Fibroblast of skin of left biceps (primary cell): Measurements from ENCODE around the gene NPIPB9.
"Not testable (repeated sequence)": the region's sequence is repeated elsewhere in the genome, so short reads cannot be mapped to it uniquely, and the experiment has no call there.

Experiments
- DNase-seq, 2 experiments: peaks; one replicate each; pipeline ENCODE4 v3.0.0-alpha.2; 2013; ENCODE audit warnings: low read depth in 2 of 2

The NPIPB9 gene

DNA sequence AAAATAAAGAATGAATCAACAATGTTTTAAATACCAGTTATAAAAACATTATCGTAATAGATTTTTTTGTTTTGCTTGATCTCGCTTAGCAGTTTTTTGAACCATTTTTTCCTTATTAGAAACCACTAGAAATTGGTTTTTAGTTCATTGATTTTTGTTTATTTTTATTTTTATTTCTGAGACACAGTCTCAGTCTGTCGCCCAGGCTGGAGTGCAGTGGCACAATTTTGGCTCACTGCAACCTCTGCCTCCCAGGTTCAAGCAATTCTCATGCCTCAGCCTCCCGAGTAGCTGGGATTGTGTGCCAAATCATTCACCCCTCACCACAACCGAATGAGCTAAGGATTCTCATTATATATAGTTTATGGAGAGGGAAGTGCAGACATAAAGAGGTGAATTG lies at the start of gene NPIPB9:
NPIPB9 (plus strand) TSS at position 301 of the 400 bp plus-strand sequence.
- DNase-seq: not testable (repeated sequence)

DNA sequence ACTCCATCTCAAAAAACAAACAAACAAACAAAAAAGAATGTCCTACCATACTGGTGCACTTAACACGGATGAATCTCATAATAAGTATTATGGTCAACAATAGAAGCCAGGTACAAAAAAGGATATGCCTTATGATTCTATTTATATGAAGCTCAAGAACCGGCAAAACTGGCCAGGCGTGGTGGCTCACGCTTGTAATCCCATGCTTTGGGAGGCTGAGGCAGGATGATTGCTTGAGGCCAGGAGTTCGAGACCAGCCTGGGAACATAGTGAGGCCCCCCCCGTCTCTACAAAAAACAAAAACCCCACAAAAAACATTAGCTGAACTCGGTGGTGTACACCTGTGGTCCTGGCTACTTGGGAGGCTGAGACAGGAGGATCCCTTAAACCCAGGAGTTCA lies 47.3 kb upstream of the NPIPB9 start:
- not testable (repeated sequence) for DNase-seq

DNA sequence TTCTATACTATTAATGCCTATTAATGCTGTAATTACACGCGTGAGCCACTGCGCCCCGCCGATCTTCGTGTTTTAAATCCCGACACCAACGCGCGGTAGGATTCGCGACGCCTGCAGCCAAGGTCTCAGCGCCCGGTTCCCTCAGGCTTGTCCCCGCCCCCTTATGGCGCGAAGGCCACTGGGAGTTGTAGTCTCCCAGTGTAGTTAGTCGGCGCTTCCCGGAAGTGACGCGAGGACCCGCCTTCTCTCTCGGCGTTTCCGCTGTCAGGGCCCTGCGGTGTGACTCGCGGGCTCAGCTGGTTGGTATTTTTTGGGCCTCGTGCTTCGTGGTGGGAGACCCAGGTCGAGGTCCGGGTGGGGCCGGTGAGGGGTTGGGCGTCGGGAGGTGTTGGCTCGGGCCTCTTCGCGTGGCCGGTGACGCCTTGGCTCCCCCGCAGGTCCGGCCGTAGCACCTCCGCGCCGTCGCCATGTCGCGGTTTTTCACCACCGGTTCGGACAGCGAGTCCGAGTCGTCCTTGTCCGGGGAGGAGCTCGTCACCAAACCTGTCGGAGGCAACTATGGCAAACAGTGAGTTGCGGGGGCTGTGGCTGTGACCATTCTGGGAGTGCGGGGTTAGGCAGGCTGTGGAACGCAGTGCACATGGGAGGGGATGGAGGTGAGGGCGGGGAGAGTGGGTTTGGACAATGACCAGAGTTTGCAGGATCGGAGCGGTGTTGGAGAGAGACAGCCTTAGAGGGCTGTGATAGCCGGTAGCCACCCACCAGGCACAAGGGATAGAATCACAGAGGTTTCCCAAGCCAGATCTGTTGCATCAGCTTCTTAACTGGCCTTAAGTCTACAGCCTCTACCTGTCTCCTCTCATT lies 40.1 kb upstream of the NPIPB9 start, which contains the start of gene EIF3C:
EIF3C (plus strand) TSS at position 245 of the 864 bp plus-strand sequence; CDS start at position 468, 223 bp downstream.
- DNase-seq: not testable (repeated sequence)

DNA sequence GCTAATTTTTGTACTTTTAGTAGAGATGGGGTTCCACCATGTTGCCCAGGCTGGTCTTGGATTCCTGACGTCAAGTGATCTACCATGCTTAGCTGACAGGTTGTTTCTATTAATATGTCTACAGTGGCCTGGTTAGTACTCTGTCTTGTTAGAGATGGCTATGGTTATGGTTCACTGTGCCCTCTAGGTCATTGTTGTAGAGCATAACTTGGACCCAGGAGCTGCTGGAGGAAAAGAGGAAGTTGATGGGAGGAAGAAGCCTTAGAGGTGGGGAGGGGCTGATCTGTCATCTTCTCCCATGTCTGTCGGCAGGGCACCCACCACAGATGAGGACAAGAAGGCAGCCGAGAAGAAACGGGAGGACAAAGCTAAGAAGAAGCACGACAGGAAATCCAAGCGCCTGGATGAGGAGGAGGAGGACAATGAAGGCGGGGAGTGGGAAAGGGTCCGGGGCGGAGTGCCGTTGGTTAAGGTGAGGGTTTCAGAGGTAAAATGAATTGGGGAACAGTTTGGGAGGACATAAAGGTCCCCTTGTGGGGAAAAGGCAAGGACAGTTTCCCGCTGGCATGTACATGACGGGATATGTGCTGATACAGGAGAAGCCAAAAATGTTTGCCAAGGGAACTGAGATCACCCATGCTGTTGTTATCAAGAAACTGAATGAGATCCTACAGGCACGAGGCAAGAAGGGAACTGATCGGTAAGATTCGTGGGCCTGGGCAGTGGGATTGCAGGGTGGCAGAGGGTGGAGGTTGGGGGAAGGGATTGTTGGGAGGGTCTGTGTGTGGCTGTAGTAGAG lies 28.5 kb upstream of the NPIPB9 start:
- not testable (repeated sequence) for DNase-seq

DNA sequence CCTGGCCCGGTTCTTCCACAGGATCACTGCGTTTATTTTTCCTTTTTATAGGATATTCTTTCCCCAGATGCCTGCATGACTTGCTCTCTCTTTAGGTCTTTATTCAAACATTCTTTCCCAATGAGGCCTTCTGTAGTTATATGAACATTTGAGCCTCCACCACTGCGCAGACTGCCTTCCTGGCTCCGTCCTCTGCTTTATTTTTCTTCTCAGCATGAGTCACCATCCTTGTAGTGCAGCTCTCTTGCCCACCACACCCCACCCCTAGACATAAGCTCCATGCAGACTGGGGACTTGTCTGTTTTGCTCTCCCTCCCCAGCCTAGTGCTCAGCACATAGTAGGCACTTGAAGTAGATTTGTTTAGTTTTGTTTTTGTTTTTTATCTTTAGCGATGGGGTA lies 20.3 kb upstream of the NPIPB9 start:
- not testable (repeated sequence) for DNase-seq

DNA sequence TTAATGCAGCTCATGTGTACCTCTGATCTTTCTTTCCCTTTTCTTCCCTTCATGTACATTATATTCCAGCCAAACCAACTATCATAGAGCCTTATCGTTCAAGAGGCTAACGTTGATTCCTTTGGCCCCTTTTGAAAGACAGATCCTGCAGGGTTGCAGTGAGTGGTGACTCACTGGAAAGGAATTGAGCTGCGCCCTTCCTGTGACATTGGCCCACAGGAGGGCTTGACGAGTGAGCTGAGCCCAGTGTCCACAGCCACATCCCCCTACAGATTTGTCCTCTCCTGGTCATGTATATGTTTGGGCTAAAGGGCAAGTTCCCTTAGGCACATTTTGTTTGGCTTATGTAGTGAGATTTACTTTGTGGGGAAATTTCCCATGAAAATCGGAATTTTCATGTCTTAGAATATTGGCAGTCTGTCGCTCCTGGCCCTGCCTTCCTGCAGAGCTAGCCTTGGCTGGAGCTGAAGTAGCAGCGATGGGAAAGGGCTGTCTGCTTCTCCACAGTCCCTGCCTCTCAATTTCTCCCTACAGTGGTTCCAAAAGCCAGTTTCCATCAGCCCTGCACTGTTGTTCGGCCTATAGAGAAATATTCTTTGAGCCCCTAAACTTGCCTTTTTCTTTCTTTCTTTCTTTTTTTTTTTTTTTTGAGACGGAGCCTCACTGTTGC lies 19.0 kb upstream of the NPIPB9 start:
- DNase-seq: not testable (repeated sequence)

DNA sequence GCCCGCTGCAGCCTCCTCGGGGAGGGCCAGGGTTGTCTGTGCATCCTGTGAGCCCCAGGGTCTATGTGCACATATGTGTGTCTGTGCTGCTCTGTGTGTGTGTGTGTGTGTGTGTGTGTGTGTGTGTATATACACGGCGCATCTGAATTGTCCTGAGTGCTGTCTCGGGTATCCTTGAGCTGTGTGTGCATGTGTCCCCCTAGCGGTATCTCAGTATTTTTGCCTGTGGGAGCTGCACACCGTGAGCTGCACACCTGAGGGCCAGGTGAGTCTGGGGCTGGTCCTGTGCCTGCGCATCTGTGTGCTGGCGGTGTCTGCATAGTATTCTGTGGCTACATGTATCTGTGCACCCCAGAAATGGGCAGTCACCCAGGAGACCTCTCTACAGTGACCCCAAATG lies 11.8 kb upstream of the NPIPB9 start:
- DNase-seq: not testable (repeated sequence)

DNA sequence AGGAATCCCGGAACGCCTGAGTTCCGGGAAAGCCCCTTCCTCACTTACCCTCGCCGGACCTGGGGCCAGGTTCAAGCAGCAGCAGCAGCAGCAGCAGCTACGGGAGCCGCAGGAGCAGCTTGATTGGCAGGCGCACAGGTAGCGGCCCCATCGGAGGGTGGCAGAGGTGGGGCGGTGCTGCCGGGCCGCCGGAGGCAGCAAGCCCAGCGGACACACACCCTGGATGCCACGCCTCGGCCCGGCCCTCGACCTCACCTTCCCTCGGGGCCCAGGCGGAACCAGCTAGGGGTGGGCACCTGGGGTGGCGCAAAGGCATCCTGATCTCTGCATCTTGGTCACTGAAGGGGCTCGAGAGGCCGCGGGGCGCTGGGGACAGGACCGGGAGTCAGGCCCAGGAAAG lies 11.0 kb upstream of the NPIPB9 start:
- DNase-seq: not testable (repeated sequence)

DNA sequence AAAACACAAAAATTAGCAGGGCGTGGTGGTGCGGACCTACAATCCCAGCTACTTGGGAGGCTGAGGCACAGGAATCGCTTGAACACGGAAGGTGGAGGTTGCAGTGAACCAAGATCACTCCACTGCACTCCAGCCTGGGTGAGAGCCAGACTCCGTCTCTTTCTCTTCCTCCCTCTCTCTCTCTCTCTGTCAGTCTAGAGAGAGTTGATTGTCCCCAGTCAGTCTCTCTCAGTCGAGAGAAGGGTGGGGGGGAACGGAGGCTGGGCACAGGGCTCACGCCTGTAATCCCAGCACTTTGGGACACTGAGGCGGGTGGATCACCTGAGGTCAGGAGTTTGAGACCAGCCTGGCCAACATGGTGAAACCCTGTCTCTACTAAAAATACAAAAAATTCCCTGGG lies 10.3 kb upstream of the NPIPB9 start:
- DNase-seq: not testable (repeated sequence)

DNA sequence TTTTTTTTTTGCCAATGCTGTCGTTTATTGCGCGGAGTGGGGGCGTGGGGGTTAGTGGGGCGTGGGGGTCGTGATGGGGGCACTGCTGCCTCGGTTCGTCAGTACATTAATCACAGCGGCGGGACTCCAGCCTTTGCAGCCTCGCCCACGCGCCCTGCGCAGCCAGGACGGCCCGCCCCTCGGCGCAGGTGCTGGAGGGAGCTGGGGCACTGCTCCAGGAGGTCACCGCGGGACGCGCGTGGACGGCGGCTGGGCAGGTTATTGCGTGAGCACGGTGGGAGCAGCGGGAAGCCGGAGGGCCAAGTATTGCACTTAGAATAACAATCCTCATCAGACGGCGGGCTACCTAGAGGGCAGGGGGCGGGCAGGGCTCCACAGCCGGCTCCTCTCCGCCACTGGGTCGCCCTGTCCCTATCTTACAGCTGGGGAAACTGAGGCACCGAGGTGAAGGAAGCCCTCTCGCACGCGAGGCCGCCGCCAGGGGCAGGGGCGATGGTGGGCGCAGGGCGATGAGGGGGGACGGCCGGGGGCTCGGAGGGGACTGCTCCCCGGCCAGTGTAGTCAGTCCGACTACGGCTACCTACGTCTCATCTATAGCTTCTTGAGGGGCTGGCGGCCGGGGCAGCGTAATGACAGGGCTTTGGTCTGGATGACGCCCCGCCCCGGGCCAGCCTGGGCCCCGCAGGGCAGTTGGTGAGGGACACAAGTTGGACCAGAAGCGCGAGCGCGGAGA lies 4.8 kb upstream of the NPIPB9 start:
- not testable (repeated sequence) for DNase-seq

DNA sequence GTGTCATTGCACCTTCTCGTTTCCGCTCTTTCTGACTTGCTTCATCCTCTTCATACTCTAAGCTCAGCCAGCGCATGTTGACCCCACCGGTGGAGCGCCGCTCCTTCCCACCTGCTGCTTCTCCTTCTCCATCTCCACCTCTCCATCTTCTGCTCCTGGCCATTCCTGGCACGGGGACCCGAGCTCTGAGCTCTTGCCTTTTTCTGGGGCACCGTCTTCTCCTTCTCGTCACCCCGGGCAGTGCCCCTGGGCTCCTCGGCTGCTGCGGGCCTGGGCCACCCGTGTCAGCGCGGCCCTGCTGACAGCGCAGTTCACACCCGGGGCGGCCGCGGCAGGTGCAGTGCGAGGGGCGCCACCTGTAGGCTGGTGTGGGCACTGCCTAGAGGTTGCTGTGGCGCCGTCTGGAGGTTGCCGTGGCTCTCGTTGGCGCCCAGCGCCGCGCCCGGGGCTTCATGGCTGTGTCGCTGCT lies 1.6 kb upstream of the NPIPB9 start:
- not testable (repeated sequence) for DNase-seq

DNA sequence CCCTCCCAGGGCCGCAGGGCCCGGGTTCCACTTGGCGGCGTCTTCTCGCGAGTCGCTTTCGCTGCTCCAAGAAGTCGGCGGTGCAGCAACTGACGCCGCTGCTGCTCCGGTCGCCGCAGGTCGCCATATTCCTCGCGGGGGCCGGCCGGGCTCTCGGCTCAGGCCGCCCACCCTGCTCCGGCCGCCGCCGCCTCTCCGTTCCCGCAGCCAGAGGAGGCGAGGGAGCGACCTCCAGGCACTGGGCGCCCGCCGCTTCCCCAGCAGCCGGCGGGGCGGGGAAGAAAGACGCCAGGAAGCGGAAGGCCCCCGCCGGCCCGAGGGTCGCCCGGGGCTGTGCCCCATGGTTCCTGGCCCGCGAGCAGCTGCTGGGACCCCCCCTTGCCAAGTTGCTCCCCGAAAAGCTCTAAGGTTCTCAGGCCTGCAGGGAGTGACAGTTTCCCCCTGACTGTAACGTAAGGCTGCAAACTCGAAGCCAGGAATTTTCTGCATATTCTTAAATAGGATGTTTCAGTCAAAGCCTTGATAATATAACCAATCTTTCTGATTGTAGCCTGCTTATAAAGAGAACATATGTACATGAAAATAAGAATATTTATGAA lies 1.0 kb upstream of the NPIPB9 start:
- not testable (repeated sequence) for DNase-seq

DNA sequence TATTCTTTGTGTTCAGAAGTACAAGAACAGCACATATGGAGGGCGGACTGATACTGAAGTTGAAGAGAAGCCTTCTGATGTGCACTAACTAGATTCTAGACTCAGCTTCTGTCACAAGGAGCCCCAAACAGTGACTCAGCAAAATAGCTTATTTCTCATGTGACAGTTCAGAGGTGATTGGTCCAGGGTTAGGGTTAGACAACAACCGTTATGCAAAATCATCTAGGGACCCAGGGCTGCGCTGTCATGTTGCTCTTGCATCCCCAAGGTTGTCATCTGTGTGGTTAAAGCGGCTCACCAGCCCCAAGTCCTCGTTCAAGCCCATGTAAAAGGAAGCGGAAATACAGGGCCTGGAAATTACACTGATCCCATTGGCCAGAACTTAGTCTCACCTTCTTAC lies 30.1 kb downstream of the NPIPB9 start:
- DNase-seq: not testable (repeated sequence)

DNA sequence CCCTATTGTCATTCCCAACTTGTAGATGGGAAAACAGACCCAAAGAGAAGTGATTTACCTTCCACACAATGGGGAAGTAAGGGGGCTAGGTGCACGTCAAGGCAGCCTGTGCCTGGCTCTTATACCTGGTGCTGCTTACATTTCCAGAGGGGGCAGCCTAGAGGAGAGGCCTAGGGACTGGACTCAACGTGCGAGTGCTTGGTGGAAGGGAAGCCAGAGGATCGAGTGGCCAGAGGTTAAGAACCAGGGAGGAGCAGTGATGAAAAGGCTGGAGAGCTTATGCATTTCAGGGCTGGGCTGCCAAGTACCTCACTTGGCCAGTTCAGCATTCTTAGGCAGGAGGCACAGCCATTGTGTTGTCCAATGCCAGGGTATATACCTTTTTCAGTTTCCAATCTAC lies 30.8 kb downstream of the NPIPB9 start:
- DNase-seq: not testable (repeated sequence)

DNA sequence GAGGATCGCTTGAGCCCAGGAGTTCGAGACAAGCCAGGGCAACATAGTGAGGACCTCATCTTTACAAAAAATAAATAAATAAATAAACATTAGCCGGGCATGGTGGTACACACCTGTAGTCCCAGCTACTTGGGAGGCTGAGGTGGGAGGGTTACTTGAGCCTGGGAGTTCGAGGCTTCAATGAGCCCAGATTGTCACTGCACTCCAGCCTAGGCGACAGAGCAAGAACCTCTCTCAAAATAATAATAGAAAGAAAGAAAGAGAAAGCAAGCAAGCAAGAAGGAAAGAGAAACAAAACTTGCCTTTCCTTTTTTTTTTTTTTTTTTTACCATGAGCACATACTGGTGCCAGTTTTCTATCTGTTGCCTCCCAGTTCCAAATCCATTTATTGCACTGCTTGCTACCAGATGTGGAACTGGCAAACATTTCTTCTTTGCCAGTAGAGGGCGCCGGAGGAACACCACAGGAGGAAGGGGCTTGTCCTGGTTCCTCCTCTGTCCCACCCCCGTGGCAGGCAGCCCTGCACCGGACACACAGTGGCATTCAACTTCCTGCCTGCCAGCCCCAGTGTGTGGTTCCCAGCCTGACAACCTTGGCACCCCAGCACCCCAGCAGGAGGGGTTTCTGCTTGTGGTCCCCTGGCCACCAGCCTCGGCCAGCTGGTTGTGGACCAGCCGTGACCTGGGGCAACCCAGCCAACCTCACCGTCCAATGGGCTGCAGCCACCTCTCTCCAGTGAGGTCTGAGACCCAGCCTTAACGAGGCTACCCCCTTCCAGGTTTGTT lies 50.8 kb downstream of the NPIPB9 start:
- peak; percentile 16 to 26 for DNase-seq

DNA sequence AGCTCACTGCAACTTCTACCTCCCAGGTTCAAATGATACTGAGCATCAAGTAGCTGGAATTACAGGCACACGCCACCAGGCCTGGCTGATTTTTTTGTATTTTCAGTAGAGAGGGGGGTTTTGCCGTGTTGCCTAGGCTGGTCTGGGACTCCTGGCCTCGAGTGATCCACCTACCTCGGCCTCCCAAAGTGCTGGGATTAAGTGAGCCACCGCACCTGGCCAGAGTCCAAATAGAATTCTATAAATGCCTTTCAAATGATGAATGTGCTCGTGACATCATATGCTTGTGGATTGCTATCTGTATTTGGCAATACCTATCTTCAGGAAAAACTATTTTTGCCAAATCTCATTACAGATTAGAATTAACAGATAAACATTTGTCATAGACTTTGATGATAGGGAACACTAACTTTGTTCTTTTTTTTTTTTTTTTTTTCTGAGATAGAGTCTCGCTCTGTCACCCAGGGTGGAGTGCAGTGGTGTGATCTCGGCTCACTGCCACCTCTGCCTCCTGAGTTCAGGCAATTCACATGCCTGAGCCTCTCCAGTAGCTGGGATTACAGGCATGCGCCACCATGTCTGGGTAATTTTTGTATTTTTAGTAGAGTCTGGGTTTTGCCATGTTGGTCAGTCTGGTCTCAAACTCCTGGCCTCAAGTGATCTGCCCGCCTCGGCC lies 56.0 kb downstream of the NPIPB9 start:
- not testable (repeated sequence) for DNase-seq

DNA sequence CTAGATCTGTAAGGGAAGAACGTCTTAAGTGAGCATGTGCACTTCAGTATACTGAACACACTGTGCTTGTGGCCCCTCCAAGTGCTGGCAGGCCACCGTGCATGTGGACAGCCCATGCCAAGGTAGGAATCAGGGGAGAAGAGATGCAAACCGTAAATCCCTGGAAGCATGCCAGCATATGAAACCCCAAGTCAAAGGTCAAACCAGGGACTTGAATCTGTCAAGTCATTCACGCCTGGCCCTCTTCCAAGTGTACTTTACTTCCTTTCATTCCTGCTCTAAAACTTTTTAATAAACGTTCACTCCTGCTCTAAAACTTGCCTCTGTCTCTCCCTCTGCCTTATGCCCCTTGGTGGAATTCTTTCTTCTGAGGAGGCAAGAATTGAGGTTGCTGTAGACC lies 68.4 kb downstream of the NPIPB9 start:
- no peak for DNase-seq

DNA sequence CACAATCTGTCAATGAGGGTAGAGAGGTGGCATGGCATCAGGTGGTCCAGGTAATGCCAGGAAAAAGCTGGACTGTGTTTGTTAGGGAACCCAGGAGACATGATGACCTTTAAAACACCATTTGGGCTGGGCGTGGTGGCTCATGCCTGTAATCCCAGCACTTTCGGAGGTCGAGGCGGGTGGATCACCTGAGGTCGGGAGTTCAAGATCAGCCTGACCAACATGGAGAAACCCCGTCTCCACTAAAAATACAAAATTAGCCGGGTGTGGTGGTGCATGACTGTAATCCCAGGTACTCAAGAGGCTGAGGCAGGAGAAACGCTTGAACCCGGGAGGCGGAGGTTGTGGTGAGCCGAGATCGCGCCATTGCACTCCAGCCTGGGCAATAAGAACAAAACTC lies 69.0 kb downstream of the NPIPB9 start:
- not testable (repeated sequence) for DNase-seq

DNA sequence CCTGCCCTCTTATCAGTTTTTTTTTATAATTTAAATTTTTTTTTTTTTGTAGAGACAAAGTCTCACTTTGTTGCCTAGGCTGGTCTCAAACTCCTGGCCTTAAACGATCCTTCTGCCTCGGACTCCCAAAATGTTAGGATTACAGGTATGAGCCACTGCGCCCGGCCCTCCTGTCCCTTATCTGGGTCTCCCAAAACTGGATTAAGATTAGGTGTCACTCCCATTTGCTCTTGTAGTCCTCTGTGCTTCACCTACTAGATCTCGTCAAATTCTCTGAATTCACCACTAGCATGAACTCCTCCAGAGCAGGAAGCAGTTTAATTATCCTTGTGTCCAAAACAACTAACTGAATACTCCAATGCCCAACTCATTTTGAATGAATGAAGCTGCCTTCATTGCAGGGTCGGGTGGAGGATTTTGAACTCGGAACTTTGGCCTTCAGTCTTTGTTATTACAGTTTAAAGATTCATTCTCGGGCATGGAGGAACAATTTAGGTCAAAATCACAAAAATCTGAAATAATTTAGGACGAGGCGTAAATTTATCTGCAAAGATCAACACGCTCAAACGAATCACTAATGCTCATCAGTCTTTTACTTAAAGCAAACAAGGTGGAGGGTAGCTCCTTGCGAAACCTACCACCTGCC lies 70.4 kb downstream of the NPIPB9 start:
- no peak for DNase-seq
